Measurements from ENCODE around the gene RABGGTB. TPM values are rescaled to one million over a fixed set of nuclear protein-coding genes. Genes with fewer than 3 reads are reported as not detected.
A peak's percentile ranks its signal among the peaks of the same experiment; 100 is the strongest.

RABGGTB gene
- total and polyA plus RNA-seq, 4 donors: 24.3 to 74.8 (median 47.2) TPM

- TF ChIP-seq TAF1 (conservative IDR thresholded peaks at IDR 0.05) (no peak), JUND (IDR thresholded peaks at IDR 0.05) (peak; percentile 97), RAD21 (IDR thresholded peaks at IDR 0.05) (no peak), HNF4A (conservative IDR thresholded peaks at IDR 0.05) (peak in 1 of 2 donors; percentile 31), EGR1 (IDR thresholded peaks at IDR 0.05; ENCODE audit: low read depth in 2 of 2) (no peak), RXRA (IDR thresholded peaks at IDR 0.05) (peak in 1 of 2 donors; percentile 27)
- TF ChIP-seq, protein P1, sequence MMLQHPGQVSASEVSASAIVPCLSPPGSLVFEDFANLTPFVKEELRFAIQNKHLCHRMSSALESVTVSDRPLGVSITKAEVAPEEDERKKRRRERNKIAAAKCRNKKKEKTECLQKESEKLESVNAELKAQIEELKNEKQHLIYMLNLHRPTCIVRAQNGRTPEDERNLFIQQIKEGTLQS (IDR thresholded peaks at IDR 0.05): peak; percentile 94
- TF ChIP-seq, protein P2, sequence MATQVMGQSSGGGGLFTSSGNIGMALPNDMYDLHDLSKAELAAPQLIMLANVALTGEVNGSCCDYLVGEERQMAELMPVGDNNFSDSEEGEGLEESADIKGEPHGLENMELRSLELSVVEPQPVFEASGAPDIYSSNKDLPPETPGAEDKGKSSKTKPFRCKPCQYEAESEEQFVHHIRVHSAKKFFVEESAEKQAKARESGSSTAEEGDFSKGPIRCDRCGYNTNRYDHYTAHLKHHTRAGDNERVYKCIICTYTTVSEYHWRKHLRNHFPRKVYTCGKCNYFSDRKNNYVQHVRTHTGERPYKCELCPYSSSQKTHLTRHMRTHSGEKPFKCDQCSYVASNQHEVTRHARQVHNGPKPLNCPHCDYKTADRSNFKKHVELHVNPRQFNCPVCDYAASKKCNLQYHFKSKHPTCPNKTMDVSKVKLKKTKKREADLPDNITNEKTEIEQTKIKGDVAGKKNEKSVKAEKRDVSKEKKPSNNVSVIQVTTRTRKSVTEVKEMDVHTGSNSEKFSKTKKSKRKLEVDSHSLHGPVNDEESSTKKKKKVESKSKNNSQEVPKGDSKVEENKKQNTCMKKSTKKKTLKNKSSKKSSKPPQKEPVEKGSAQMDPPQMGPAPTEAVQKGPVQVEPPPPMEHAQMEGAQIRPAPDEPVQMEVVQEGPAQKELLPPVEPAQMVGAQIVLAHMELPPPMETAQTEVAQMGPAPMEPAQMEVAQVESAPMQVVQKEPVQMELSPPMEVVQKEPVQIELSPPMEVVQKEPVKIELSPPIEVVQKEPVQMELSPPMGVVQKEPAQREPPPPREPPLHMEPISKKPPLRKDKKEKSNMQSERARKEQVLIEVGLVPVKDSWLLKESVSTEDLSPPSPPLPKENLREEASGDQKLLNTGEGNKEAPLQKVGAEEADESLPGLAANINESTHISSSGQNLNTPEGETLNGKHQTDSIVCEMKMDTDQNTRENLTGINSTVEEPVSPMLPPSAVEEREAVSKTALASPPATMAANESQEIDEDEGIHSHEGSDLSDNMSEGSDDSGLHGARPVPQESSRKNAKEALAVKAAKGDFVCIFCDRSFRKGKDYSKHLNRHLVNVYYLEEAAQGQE (IDR thresholded peaks at IDR 0.05): no peak
- Histone ChIP-seq H3K9ac (ENCODE audit: low read depth in 1 of 2, low read length in 2 of 2) (no peak overlapping the region), H3K27ac (ENCODE audit: low read depth in 1 of 2, low read length in 2 of 2) (peak overlapping the region; percentile 43 to 65), H3K36me3 (ENCODE audit: control insufficient read depth in 4 of 4, insufficient read depth in 3 of 4, low read depth in 1 of 4, low read length in 3 of 4) (peaks cover 9 to 49% (median 36%) of the 10 kb centered on the region in 4 donors), H3K9me3 (ENCODE audit: control insufficient read depth in 4 of 4, low read length in 3 of 4) (no peaks in the 10 kb centered on the region), H3K4me3 (ENCODE audit: low read depth in 1 of 3, low read length in 3 of 3) (peak overlapping the region in 1 of 3 donors; percentile 4), H3K4me1 (ENCODE audit: control insufficient read depth in 4 of 4, insufficient read depth in 4 of 4, low read length in 3 of 4) (peaks cover 8 to 42% (median 34%) of the 10 kb centered on the region in 4 donors), H3K27me3 (ENCODE audit: control insufficient read depth in 4 of 4, insufficient read depth in 4 of 4, low read length in 3 of 4) (no peaks in the 10 kb centered on the region)
- 32% methylated on average over 1 of the region's 1 CpG for WGBS
- no peak for DNase-seq (ENCODE audit: low spot score)
These were observed 5.0 kb downstream of the RABGGTB start for GRCh38 chr1:75791022-75791421.

DNA sequence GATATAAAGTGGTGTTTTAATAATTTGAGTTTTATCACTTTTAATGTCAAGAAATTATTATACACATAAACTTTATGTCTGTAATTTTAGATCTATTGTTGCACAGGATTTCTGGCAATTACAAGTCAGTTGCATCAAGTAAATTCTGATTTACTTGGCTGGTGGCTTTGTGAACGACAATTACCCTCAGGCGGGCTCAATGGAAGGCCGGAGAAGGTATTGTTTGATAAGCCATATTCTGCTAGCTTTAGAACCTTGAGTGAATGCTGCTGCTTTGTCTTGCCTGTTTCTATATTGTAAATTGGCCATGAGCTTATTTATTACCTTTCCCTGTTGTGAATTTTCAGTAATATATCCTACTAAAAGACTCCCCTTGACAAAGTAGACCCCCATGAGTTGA lies 6.0 kb downstream of the RABGGTB start:
- H3K27ac ChIP-seq (ENCODE audit: low read depth in 1 of 2, low read length in 2 of 2): no peak overlapping the region
- peaks cover 8 to 38% (median 34%) of the 10 kb centered on the region in 4 donors for H3K4me1 ChIP-seq (ENCODE audit: control insufficient read depth in 4 of 4, insufficient read depth in 4 of 4, low read length in 3 of 4)
- 97% methylated on average over 3 of the region's 3 CpGs for WGBS
- H3K9ac ChIP-seq (ENCODE audit: low read depth in 1 of 2, low read length in 2 of 2): no peak overlapping the region
- no peaks in the 10 kb centered on the region for H3K9me3 ChIP-seq (ENCODE audit: control insufficient read depth in 4 of 4, low read length in 3 of 4)
- H3K27me3 ChIP-seq (ENCODE audit: control insufficient read depth in 4 of 4, insufficient read depth in 4 of 4, low read length in 3 of 4): no peaks in the 10 kb centered on the region
- DNase-seq (ENCODE audit: low spot score): no peak
- TF ChIP-seq NR2F2 (IDR thresholded peaks at IDR 0.05): no peak
- TF ChIP-seq EGR1 (IDR thresholded peaks at IDR 0.05; ENCODE audit: low read depth in 2 of 2): no peak
- TF ChIP-seq, protein P2 (IDR thresholded peaks at IDR 0.05): no peak
- TF ChIP-seq JUND (IDR thresholded peaks at IDR 0.05): no peak
- TF ChIP-seq RXRA (IDR thresholded peaks at IDR 0.05): no peak
- TF ChIP-seq SP1 (IDR thresholded peaks at IDR 0.05): no peak
- no peak for TF ChIP-seq RAD21 (IDR thresholded peaks at IDR 0.05)
- TF ChIP-seq, protein P1 (IDR thresholded peaks at IDR 0.05): no peak
- H3K36me3 ChIP-seq (ENCODE audit: control insufficient read depth in 4 of 4, insufficient read depth in 3 of 4, low read depth in 1 of 4, low read length in 3 of 4): peaks cover 9 to 52% (median 40%) of the 10 kb centered on the region in 4 donors
- no peak overlapping the region for H3K4me3 ChIP-seq (ENCODE audit: low read depth in 1 of 3, low read length in 3 of 3)

All from liver (tissue), 9 donors.